Uterus (tissue), 2 donors: ENCODE results near the gene SLC35G3.

Experiments used
- POLR2A ChIP-seq, 2 donors: fragments of 450-650 bp; IDR thresholded peaks; one replicate each; pipeline ENCODE4 v1.6.1; 2016; ENCODE audit warnings: antibody characterized with exemption in 2 of 2, mild to moderate bottlenecking in 1 of 2, moderate library complexity in 1 of 2
- TF ChIP-seq, protein P1 (sequence below), 4 experiments: fragments of 200-600 bp in 2 of 4; fragments of 450-650 bp in 2 of 4; sonication (generic) in 2 of 4; IDR thresholded peaks; one replicate each; pipeline ENCODE4 v1.5.1; 2016 to 2019; ENCODE audit warnings: antibody characterized with exemption in 4 of 4, mild to moderate bottlenecking in 2 of 4, moderate library complexity in 1 of 4

GRCh38 chr17:35213412-35213940 lies 19.3 kb upstream of the SLC35G3 start:
- TF ChIP-seq, protein P1, sequence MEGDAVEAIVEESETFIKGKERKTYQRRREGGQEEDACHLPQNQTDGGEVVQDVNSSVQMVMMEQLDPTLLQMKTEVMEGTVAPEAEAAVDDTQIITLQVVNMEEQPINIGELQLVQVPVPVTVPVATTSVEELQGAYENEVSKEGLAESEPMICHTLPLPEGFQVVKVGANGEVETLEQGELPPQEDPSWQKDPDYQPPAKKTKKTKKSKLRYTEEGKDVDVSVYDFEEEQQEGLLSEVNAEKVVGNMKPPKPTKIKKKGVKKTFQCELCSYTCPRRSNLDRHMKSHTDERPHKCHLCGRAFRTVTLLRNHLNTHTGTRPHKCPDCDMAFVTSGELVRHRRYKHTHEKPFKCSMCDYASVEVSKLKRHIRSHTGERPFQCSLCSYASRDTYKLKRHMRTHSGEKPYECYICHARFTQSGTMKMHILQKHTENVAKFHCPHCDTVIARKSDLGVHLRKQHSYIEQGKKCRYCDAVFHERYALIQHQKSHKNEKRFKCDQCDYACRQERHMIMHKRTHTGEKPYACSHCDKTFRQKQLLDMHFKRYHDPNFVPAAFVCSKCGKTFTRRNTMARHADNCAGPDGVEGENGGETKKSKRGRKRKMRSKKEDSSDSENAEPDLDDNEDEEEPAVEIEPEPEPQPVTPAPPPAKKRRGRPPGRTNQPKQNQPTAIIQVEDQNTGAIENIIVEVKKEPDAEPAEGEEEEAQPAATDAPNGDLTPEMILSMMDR (IDR thresholded peaks at IDR 0.05), result no peak
- TF ChIP-seq POLR2A (IDR thresholded peaks at IDR 0.05), result no peak
